Ecto neural progenitor cell (in vitro differentiated cells): ENCODE measurements around the gene NSMF.
"Not testable (repeated sequence)": the region's sequence is repeated elsewhere in the genome, so short reads cannot be mapped to it uniquely, and the experiment has no call there.

Experiments used
- DNase-seq: peaks from one replicate; pipeline ENCODE4 v3.0.0-alpha.2; 2018; ENCODE audit warnings: low spot score

The NSMF gene

DNA sequence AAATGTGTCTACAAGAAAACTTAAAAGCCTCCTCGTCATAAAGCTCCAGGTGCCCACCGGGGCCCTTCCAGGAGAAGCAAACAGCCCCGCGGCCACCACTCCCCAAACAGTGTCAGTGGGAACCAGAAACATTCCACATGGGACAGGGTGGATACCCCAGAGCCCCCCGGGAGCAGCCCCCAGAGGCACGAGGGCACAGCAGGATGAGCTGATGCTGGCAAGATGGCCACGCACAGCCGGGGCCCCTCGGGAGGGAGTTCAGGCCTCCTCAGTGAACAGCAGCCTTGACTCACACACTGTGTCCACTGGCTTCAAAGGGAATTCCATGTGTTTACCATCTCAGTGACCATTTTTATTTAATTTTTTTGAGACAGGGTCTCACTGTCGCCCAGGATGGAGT lies 46.7 kb downstream of the NSMF start:
- no peak for DNase-seq

DNA sequence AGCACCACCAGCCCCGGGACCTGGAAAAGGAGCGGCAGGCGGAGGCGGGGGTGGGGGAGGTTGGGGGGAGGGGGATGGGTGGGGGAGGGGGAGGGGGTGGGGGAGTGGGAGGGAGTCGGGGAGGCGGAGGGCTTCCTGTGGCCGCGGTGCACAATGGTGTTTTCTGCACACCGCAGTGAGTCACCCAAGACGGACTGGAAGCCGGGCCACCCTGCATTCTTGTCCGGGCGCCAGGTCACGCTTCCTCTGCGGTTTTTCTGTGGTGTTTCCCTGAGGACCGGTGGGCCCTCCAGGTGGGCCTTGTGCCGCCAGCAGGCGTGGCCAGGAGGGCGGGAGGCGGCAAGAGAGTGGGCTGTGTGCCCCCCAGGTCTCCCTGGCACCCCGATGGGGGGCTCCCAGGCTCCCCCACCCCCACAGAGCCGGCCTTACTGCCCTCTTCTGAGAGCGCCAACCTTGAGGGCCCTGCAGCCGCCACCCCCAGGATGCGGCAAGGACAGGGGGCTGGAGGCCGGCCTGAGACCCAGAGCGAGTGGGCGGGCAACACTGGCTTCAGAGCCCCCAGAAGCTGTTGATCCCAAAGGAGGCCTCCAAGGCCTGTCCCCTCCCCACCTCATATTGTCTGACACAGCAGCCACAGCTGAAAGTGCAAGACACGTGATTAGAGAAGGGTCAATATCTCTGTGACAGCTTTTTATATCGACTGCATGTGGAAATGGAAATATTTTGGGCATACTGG lies 47.3 kb downstream of the NSMF start:
- no peak for DNase-seq

DNA sequence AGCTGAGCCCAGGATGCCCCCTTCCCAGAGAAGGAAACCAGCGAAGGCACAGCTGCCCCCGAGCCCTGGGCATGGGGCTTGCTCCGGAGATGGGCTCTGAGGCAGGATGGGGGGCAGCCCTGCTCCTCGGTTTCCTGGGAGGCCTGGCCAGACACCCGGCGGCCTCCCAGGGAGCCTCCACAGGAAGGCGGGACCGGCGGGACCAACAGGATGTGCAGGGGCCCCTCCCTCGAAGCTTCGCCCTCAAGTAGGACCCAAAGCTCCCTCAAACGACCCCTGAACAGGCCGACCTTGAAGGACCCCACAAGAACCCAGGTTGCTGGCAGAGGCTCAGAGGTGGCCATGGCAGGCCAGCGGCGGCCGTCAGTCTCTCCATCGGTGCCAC lies 47.9 kb downstream of the NSMF start:
- no peak for DNase-seq

DNA sequence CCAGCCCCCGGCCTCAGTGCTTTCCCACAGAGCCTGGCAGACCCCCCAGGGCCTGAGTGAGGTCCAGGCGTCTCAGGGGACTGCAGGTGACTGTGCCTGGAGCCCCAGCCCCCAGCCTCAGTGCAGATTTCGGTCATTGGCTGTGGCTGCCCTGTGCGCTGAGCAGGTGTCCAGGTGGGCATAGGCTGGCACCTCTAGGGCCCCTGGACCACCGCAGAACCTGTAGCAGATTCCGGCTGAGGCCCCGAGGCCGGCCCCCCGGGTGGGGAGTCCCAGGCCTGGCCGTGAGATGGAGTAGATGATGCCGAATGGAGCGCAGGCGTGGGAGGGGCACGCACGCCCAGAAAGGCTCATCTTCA lies 48.3 kb downstream of the NSMF start:
- no peak for DNase-seq

DNA sequence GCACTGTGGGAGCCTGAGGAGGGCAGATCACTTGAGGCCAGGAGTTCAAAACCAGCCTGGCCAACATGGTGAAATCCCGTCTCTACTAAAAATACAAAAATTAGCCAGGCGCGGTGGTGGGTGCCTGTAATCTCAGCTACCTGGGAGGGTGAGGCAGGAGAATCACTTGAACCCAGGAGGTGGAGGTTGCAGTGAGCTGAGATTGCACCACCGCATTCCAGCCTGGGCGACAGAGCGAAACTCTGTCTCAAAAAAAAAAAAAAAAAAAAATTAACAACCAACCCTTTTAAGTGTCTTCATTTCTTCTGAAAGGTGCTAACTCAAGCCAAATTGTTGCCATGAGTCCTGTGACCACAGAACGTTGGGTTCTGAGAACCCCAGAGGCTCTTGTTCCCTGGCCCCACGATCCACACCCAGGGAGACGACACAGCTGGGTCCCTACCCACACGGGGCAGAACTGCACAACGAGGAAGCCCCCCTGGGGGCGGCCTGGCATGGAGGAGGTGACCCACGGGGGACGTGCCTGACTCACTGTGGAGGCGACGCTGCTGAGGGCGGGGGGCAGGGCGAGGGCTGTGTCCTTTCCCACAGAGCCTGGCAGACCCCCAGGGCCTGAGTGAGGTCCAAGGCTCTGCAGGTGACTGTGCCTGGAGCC lies 48.8 kb downstream of the NSMF start:
- DNase-seq: not testable (repeated sequence)

DNA sequence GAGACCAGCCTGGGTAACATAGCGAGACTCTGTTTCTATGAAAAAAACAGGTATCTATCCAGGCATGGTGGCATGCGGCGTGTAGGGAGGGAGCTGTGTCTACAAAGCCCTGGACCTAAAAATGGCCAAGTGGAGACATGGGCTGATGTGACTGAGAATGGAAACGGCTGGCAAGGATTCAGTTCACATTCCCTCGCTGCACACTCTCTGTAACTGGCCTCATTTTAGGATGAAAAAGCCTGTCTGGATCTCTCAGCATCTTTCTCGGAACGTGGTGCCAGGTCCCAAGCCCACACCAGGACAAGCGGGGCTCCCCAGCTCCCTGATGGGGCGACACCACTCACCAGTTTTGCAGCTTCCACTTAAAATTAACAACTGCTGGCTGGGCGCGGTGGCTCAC lies 49.6 kb downstream of the NSMF start:
- no peak for DNase-seq

DNA sequence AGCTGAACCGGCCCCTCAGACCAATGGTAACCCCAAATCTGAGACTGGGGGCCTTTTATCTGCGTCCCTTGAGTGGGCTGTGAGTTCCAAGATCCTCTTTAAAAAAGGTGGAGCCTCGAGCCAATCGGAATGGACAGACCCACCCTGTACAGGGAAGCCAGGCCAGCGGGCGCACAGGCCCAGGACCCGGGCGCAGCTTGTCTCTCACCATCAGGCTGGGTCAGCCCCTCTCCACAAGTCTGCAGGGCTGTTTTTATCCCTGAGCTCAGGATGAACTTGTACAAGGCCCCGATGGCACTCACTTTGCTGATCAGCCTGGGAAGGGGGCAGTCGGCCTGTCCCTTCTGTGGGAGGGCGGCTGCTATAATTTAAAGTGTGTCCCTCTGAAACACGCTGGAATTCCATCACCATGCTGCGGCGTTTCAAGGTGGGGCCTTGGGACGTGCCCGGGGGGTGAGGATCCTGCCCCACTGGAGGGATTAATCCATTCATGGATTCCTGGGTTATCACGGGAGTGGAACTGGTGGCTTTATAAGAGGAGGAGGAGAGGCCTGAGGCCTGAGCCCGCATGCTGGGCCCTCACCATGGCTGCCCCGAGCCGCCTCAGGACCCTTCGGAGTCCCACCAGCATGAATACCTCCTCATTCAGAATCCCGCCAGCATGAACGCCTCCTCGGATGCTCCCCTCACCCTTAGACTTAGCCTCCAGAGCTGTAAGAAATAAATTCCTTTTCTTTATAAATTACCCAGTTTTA lies 50.3 kb downstream of the NSMF start:
- DNase-seq: no peak

DNA sequence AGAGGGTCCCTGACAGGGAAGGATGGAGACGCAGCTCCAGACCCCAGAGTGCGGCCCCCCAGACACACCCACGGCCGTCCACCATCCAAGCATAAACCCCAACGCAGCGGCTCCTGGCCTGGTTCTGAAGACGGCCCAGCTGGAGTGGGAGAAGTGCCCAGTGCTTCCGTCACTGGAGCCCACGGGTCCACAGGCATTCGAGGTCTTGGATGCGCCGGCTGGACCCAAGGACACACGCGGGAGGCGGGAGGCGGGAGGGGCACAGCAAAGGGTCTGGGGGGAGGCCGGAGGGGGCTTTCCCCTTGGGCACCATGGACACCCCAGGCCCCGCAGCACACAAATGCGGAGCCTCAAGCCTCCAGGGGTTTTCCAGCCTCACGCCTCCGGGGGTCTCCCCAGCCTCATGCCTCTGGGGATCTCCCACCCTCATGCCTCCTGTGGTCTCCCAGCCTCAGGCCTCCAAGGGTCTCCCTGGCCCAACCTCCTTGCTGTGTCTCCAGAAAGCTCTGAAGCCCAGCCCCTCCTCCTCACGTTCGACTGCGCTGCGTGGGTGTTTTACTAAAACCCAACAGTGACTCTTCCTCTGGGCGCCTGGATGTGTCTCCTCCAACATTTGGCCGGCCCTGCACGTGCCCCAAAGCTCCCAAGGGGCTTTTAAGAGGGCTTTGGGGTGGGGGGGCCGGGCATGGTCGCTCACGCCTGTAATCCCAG lies 51.4 kb downstream of the NSMF start:
- no peak for DNase-seq

DNA sequence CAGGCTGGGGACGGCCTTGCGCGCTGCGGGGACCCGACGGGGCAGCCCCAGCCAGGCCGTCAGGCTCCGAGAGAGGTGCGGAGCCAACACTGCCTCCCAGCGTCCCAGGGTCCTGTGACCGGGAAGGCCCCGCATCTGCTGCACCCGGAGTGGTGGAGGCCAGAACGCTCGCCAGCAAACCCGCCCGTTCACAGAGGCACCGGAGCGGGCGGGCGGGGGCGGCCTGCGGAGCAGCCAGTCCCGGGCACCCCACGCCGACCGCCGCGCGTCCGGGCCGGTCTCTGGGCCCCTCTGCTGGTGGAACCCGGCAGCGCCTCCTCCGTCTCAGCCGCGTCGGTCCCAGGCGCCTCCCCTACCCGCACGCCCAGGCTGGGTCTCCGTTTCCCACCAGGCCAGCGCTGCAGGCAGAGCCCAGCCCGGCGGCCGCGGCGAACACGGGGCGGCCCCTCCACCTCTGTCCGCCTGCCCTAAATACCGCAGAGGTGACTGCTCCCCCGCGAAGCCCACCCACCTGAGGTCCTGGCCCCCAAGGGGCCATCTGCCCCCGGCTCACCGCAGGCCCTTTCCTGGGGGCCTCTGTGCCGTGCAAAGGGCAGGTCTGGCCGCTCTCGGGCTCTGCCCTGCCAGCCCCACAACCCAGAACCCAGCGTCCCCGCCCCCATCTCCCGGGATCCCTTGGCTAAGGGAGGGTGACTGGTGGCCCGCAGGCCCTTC lies 52.1 kb downstream of the NSMF start:
- DNase-seq: peak; percentile 91

DNA sequence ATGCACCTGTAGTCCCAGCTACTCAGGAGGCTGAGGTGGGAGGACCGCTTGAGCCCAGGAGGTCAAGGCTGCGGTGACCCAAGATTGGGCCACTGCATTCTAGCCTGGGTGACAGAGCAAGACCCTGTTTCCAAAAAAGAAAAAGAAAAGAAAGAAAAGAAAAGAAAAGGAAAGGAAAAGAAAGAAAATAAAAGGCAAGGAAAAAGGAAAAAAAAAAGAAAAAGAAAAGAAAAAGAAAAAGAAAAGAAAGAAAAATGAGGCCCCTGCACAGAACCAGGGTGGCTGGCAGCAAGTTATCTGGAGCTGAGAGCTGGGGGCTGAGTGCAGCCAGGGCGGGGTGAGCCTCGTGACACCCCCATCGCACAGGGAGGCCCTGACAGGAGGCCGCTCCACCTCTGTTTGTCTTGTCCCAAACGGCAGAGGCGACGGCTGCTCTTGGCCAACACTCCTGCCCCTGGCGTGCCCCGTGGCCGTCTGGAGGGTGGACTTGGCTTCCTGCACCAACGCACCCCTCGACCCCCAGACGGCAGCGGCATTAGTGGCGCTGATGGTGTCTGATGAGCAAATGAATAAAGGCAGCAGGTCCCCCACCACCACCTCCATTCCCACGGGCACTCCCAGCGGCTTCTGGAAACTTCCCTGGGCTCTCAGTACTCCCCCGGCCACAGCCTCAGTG lies 52.9 kb downstream of the NSMF start:
- DNase-seq: no peak

DNA sequence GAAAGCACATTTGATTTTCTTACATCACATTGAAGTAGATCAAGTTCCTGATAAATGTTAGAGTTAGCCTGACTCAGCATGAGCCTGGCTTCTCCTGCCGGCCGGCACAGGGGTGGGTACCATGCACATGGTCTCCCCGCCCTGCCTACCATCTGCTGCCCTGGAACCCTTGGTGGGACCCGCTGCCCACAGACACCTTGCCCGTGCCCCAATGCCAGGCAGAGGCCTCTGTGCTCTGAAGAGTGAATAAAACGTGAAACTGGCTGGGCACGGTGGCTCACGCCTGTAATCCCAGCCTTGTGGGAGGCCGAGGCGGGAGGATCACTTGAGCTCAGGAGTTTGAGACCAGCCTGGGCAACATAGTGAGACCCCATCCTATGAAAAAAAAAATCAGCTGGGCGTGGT lies 53.5 kb downstream of the NSMF start:
- DNase-seq: no peak

DNA sequence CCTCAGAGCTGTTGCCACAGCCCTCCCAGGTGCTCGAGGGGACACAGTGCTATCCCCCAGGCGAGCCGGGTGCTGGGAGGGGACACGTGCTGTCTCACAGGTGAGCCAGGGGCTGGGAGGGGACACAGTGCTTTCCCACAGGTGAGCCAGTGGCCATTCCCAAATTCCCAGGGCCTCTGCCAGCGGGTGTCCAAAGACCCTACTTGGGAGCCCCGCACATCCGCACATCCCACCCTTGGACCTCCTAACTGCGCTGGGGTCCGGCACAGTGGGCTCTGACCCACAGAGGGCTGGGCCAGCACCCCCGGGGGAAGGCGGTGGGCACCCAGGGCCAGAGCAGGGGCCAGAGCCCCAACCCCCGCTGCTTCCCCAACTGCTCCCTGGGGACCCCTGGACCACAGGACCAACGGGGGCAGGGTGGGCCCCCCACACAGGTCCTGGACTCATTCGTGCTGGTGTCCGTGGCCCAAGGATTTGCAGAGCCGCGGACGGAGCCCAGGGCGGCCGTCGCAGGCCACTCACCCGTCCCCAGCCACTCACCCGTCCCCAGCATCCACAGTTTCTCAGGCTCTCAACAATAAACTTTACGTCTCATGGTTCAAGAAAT lies 54.1 kb downstream of the NSMF start:
- no peak for DNase-seq

DNA sequence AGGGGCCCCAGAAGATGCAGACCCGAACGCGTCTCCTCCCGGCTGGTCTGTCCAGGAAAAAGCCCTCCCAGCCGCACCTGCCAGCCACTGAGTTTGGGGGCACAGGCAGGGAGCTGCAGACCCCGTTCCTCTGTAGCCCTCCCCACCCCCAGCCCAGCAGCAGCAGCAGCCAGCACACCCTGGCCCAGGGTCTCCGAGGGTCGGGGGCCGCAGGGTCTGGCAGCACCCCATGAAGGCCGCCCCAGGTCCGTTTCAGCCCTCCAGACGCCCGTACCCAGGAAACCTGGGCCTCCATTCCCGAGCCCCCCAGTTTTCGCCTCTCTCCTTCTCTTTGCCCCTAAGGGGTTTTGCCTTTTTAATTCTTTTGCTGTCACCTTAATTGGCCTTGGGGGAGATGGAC lies 55.9 kb downstream of the NSMF start:
- DNase-seq: no peak

DNA sequence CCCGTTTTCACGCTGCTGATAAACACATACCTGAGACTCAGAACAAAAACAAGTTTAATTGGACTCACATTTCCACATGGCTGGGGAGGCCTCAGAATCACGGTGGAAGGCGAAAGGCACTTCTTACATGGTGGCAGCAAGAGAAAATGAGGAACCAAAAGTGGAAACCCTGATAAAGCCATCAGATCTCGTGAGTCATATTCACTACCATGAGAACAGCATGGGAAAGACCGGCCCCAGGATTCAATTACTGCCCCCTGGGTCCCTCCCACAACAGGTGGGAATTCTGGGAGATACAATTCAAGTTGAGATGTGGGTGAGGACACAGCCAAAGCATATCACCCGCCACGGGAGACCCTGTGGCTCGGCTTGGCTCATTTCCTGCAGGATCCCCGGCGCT lies 56.4 kb downstream of the NSMF start:
- no peak for DNase-seq

DNA sequence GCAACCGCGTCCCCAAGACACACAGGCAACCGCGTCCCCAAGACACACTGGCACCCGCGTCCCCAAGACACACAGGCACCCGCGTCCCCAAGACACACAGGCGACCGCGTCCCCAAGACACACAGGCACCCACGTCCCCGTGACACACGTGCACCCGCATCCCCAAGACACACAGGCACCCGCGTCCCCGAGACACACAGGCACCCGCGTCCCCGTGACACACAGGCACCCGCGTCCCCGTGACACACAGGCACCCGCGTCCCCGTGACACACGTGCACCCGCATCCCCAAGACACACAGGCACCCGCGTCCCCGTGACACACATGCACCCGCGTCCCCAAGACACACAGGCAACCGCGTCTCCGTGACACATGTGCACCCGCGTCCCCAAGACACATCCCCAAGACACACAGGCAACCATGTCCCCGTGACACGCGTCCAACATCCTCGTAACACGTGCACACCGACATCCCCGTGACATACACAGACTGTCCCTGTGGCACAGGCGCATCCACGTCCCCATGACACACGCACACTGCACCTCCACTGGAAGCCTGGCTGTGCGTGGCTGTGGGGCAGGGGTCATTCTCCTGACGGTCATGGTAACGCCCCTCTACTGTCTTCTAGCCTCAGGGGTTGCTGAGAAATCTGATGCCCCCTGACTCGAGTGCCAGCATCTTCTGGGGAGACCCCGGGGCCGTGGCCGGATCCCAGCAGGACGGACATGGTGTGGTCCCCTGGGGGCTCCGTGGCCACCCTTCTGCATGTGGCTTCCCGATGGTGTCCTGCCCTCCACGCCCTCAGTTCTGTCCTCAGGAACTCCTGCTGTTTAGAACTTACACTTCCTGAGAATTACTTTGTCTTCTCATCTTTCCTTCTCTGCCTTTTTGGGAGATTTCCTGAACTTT lies 60.3 kb downstream of the NSMF start:
- DNase-seq: no peak

DNA sequence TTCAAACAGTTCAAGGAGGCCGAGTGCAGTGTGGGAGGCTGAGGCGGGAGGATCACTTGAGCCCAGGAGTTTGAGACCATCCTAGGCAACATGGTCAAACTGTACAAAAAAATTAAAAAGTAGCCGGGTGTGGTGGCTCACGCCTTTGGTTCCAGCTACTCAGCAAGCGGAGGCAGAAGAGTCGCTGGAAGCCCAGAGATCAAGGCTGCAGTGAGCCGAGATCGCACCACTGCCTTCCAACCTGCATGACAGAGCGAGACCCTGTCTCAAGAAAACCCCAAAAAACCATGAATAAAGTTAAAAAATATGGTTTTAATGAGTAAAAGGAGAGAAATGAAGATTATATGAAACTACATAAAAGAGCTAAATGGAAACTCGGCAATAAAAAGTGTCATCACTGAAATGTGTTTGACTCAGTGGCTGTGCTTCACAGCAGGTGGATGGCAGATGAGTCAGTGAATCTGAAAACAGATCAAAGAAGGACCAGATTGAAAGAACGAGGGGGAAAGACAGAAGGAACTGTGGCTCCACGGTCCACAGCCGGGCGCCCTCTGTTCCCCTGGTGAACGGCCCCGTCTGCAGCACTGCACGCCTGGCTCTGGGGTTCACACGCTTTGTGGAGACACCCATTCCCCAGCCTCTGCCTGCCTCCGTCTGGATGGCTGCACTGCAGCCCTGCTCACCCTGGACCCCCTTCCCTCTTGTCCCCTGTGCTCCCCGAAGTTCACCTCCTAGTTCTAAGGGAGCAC lies 61.3 kb downstream of the NSMF start:
- DNase-seq: no peak
